WTC11 (cell line): ENCODE measurements around the gene NRXN2. TPM values are rescaled to one million over a fixed set of nuclear protein-coding genes. Genes with fewer than 3 reads are reported as not detected.

Source experiments
- ATAC-seq: fragments of 200-7000 bp; cut with Tn5 transposase; 2 replicates; pipeline ENCODE4 v1.10.0; 2021; ENCODE audit warnings: mild to moderate bottlenecking, moderate library complexity
- CTCF ChIA-PET: fragments of 300-600 bp; sonication (Branson Sonifier 250); formaldehyde crosslinking; loops from one replicate; lab custom pipeline; 2021; ENCODE audit warnings: antibody characterized with exemption; lab: Charles Lee
- POLR2A ChIA-PET: fragments of 350-600 bp; sonication (Branson Sonifier 250); formaldehyde crosslinking; loops from one replicate; lab custom pipeline; 2021; ENCODE audit warnings: antibody characterized with exemption; lab: Charles Lee
- DNase-seq: peaks from one replicate; pipeline ENCODE4 v3.0.0; 2021; ENCODE audit warnings: low spot score
- H3K27ac Mint-ChIP-seq: 2 replicates; pipeline ENCODE4 v1.8.0; 2021; ENCODE audit warnings: mixed read lengths
- H3K27me3 Mint-ChIP-seq: 2 replicates; pipeline ENCODE4 v1.8.0; 2021; ENCODE audit warnings: low read depth, mild to moderate bottlenecking, moderate library complexity, mixed read lengths
- H3K36me3 Mint-ChIP-seq: 2 replicates; pipeline ENCODE4 v1.8.0; 2021; ENCODE audit warnings: mixed read lengths
- H3K4me1 Mint-ChIP-seq: 2 replicates; pipeline ENCODE4 v1.8.0; 2022; ENCODE audit warnings: mixed read lengths
- H3K4me3 Mint-ChIP-seq: 2 replicates; pipeline ENCODE4 v1.8.0; 2021; ENCODE audit warnings: mild to moderate bottlenecking, moderate library complexity, mixed read lengths
- H3K9me3 Mint-ChIP-seq: 2 replicates; pipeline ENCODE4 v1.8.0; 2021; ENCODE audit warnings: mixed read lengths
- CDX4 ChIP-seq: fragments of 250-450 bp; sonication (Bioruptor Pico); IDR thresholded peaks from 2 replicates; pipeline ENCODE4 v1.9.0; 2021; ENCODE audit warnings: moderate library complexity, mild to moderate bottlenecking, inconsistent platforms, borderline replicate concordance
- CREB1 ChIP-seq: sonication (generic); formaldehyde crosslinking; IDR thresholded peaks from 2 replicates; pipeline ENCODE4 v1.8.0; 2023; ENCODE audit warnings: mild to moderate bottlenecking, missing genetic modification reagents
- EMX1 ChIP-seq: fragments of 250-450 bp; sonication (Bioruptor Pico); IDR thresholded peaks from 2 replicates; pipeline ENCODE4 v1.8.0; 2021; ENCODE audit warnings: mild to moderate bottlenecking
- ETV6 ChIP-seq: sonication (generic); formaldehyde crosslinking; IDR thresholded peaks from 2 replicates; pipeline ENCODE4 v1.8.1; 2022; ENCODE audit warnings: mild to moderate bottlenecking, missing genetic modification reagents
- FOXJ3 ChIP-seq: sonication (generic); formaldehyde crosslinking; IDR thresholded peaks from 2 replicates; pipeline ENCODE4 v1.9.0; 2021; ENCODE audit warnings: missing genetic modification reagents, mild to moderate bottlenecking, borderline replicate concordance
- HMGA2 ChIP-seq: fragments of 250-450 bp; sonication (Bioruptor Pico); IDR thresholded peaks from 2 replicates; pipeline ENCODE4 v1.4.0; 2021; ENCODE audit warnings: mild to moderate bottlenecking, moderate library complexity
- JAZF1 ChIP-seq: fragments of 250-450 bp; sonication (Bioruptor Pico); IDR thresholded peaks from 2 replicates; pipeline ENCODE4 v1.9.0; 2021; ENCODE audit warnings: moderate library complexity, mild to moderate bottlenecking, inconsistent platforms
- NFYB ChIP-seq: sonication (generic); formaldehyde crosslinking; conservative IDR thresholded peaks from 2 replicates; pipeline ENCODE4 v1.8.0; 2022; ENCODE audit warnings: low read depth, missing genetic modification reagents
- SMAD3 ChIP-seq: sonication (generic); formaldehyde crosslinking; IDR thresholded peaks from 2 replicates; pipeline ENCODE4 v1.8.0; 2022; ENCODE audit warnings: missing genetic modification reagents, mild to moderate bottlenecking, borderline replicate concordance
- ZMAT4 ChIP-seq: fragments of 250-450 bp; sonication (Bioruptor Pico); IDR thresholded peaks from 2 replicates; pipeline ENCODE4 v1.9.0; 2021; ENCODE audit warnings: mild to moderate bottlenecking
- ZNF121 ChIP-seq: sonication (generic); formaldehyde crosslinking; IDR thresholded peaks from 2 replicates; pipeline ENCODE4 v1.8.0; 2023; ENCODE audit warnings: missing genetic modification reagents
- ZNF263 ChIP-seq: sonication (generic); formaldehyde crosslinking; IDR thresholded peaks from 2 replicates; pipeline ENCODE4 v1.8.1; 2022; ENCODE audit warnings: low read depth, mild to moderate bottlenecking, moderate library complexity, missing genetic modification reagents
- total RNA-seq: library from RNA; stranded (reverse); gene quantifications from 3 replicates; pipeline ENCODE4 v1.2.3, GENCODE V29; 2021
- TF ChIP-seq, protein P1 (sequence below): sonication (generic); formaldehyde crosslinking; IDR thresholded peaks from 2 replicates; pipeline ENCODE4 v1.8.0; 2022; ENCODE audit warnings: missing genetic modification reagents
- TF ChIP-seq, protein P2 (sequence below): sonication (generic); formaldehyde crosslinking; IDR thresholded peaks from 2 replicates; pipeline ENCODE4 v1.8.1; 2022; ENCODE audit warnings: missing genetic modification reagents, borderline replicate concordance
- TF ChIP-seq, protein P3 (sequence below): sonication (generic); formaldehyde crosslinking; conservative IDR thresholded peaks from 2 replicates; pipeline ENCODE4 v1.8.1; 2022; ENCODE audit warnings: mild to moderate bottlenecking, missing genetic modification reagents
- TF ChIP-seq, protein P4 (sequence below): fragments of 250-450 bp; sonication (Bioruptor Pico); IDR thresholded peaks from 2 replicates; pipeline ENCODE4 v1.8.0; 2021; ENCODE audit warnings: mild to moderate bottlenecking
- TF ChIP-seq, protein P5 (sequence below): sonication (generic); formaldehyde crosslinking; IDR thresholded peaks from 2 replicates; pipeline ENCODE4 v1.8.1; 2022; ENCODE audit warnings: mild to moderate bottlenecking, missing genetic modification reagents, moderate library complexity, borderline replicate concordance
- TF ChIP-seq, protein P6 (sequence below): sonication (generic); formaldehyde crosslinking; IDR thresholded peaks from 2 replicates; pipeline ENCODE4 v1.8.0; 2022; ENCODE audit warnings: mild to moderate bottlenecking, missing genetic modification reagents

NRXN2 gene
- total RNA-seq, 1 experiment from 2014 or later: 8.6 TPM

DNA sequence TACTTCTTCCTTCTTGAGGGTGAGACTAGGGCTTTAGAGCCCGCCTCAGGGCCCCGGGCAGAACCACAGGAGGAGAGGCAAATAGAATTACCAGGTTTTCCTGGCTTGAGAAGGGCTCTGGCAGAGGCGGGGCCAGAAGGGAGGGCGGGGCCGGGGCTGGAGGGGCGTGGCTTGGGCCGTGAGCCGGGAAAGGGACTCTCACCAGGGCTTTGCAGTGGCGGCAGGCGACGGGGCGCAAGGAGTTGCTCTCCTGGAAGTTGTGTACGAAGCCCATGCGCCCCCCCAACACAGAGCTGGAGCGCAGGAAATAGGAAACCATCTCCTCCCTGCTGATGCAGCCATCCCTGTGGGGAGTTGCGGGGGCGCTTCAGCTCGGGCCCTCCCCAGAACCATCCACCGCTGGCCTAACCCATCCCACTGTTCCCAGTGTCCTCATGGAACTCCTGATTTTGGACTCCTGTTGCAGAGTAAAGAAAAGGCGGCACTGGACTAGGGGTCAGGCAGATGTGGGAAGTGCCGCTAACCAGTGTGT lies 6.9 kb upstream of the NRXN2 start:
- TF ChIP-seq, protein P1, sequence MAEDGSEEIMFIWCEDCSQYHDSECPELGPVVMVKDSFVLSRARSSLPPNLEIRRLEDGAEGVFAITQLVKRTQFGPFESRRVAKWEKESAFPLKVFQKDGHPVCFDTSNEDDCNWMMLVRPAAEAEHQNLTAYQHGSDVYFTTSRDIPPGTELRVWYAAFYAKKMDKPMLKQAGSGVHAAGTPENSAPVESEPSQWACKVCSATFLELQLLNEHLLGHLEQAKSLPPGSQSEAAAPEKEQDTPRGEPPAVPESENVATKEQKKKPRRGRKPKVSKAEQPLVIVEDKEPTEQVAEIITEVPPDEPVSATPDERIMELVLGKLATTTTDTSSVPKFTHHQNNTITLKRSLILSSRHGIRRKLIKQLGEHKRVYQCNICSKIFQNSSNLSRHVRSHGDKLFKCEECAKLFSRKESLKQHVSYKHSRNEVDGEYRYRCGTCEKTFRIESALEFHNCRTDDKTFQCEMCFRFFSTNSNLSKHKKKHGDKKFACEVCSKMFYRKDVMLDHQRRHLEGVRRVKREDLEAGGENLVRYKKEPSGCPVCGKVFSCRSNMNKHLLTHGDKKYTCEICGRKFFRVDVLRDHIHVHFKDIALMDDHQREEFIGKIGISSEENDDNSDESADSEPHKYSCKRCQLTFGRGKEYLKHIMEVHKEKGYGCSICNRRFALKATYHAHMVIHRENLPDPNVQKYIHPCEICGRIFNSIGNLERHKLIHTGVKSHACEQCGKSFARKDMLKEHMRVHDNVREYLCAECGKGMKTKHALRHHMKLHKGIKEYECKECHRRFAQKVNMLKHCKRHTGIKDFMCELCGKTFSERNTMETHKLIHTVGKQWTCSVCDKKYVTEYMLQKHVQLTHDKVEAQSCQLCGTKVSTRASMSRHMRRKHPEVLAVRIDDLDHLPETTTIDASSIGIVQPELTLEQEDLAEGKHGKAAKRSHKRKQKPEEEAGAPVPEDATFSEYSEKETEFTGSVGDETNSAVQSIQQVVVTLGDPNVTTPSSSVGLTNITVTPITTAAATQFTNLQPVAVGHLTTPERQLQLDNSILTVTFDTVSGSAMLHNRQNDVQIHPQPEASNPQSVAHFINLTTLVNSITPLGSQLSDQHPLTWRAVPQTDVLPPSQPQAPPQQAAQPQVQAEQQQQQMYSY: peak; percentile 89
- no peak for TF ChIP-seq SMAD3
- TF ChIP-seq, protein P2, sequence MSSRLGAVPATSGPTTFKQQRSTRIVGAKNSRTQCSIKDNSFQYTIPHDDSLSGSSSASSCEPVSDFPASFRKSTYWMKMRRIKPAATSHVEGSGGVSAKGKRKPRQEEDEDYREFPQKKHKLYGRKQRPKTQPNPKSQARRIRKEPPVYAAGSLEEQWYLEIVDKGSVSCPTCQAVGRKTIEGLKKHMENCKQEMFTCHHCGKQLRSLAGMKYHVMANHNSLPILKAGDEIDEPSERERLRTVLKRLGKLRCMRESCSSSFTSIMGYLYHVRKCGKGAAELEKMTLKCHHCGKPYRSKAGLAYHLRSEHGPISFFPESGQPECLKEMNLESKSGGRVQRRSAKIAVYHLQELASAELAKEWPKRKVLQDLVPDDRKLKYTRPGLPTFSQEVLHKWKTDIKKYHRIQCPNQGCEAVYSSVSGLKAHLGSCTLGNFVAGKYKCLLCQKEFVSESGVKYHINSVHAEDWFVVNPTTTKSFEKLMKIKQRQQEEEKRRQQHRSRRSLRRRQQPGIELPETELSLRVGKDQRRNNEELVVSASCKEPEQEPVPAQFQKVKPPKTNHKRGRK: no peak
- peaks cover 8% of the 10 kb centered on the region; the same call in 1 of the 2 replicates for H3K27me3 Mint-ChIP-seq
- peaks cover 15% of the 10 kb centered on the region for H3K36me3 Mint-ChIP-seq
- peak overlapping the region; percentile 97 for H3K27ac Mint-ChIP-seq
- no peaks in the 10 kb centered on the region for H3K9me3 Mint-ChIP-seq
- ChIA-PET POLR2A (interaction anchor here (1.0 kb wide), 2 partner anchors 14 to 49 kb away, joined by 3 to 4 read pairs; partner anchors contain the start of gene RASGRP2), CTCF (no interaction called here)
- DNase-seq (peak; percentile 92), ATAC-seq (peak; percentile 88)
- H3K4me1 Mint-ChIP-seq: peaks cover 44% of the 10 kb centered on the region
- peak overlapping the region; percentile 37 for H3K4me3 Mint-ChIP-seq

- CTCF ChIA-PET: no interaction called here
- no peaks in the 10 kb centered on the region for H3K9me3 Mint-ChIP-seq
- H3K4me3 Mint-ChIP-seq: no peak overlapping the region
- peaks cover 13% of the 10 kb centered on the region; the same call in 1 of the 2 replicates for H3K36me3 Mint-ChIP-seq
- POLR2A ChIA-PET: interaction anchor here (0.7 kb wide), 1 partner anchor 11 kb away, joined by 4 read pairs; no protein-coding TSS in a partner anchor
- H3K4me1 Mint-ChIP-seq: peaks cover 55% of the 10 kb centered on the region
- DNase-seq: no peak
- ATAC-seq: no peak
- H3K27me3 Mint-ChIP-seq: peaks cover 13% of the 10 kb centered on the region; the same call in 1 of the 2 replicates
- 0 out of 2 replicates have a peak, but pooled peaks have one; percentile 16 for TF ChIP-seq ZNF121 (CRISPR knock-in tag)
- no peak for TF ChIP-seq HMGA2 (CRISPR knock-in tag)
- TF ChIP-seq, all 79 proteins: peak for 1
- no peak overlapping the region; the same call in 1 of the 2 replicates for H3K27ac Mint-ChIP-seq
These were observed 5.9 kb upstream of the NRXN2 start for GRCh38 chr11:64728757-64729365.

- TF ChIP-seq CREB1 (CRISPR knock-in tag) (no peak), EMX1 (no peak), ZNF263 (CRISPR knock-in tag) (no peak), ETV6 (CRISPR knock-in tag) (no peak), JAZF1 (CRISPR knock-in tag) (no peak), CDX4 (CRISPR knock-in tag) (no peak), ZMAT4 (CRISPR knock-in tag) (no peak), FOXJ3 (CRISPR knock-in tag) (no peak), NFYB (CRISPR knock-in tag) (no peak)
- TF ChIP-seq, protein P3, sequence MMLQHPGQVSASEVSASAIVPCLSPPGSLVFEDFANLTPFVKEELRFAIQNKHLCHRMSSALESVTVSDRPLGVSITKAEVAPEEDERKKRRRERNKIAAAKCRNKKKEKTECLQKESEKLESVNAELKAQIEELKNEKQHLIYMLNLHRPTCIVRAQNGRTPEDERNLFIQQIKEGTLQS: no peak
- TF ChIP-seq, protein P4, sequence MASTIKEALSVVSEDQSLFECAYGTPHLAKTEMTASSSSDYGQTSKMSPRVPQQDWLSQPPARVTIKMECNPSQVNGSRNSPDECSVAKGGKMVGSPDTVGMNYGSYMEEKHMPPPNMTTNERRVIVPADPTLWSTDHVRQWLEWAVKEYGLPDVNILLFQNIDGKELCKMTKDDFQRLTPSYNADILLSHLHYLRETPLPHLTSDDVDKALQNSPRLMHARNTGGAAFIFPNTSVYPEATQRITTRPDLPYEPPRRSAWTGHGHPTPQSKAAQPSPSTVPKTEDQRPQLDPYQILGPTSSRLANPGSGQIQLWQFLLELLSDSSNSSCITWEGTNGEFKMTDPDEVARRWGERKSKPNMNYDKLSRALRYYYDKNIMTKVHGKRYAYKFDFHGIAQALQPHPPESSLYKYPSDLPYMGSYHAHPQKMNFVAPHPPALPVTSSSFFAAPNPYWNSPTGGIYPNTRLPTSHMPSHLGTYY (CRISPR knock-in tag): no peak
- TF ChIP-seq, protein P5, sequence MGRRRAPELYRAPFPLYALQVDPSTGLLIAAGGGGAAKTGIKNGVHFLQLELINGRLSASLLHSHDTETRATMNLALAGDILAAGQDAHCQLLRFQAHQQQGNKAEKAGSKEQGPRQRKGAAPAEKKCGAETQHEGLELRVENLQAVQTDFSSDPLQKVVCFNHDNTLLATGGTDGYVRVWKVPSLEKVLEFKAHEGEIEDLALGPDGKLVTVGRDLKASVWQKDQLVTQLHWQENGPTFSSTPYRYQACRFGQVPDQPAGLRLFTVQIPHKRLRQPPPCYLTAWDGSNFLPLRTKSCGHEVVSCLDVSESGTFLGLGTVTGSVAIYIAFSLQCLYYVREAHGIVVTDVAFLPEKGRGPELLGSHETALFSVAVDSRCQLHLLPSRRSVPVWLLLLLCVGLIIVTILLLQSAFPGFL (CRISPR knock-in tag): no peak
- TF ChIP-seq, protein P6, sequence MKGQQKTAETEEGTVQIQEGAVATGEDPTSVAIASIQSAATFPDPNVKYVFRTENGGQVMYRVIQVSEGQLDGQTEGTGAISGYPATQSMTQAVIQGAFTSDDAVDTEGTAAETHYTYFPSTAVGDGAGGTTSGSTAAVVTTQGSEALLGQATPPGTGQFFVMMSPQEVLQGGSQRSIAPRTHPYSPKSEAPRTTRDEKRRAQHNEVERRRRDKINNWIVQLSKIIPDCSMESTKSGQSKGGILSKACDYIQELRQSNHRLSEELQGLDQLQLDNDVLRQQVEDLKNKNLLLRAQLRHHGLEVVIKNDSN (CRISPR knock-in tag): no peak
- DNase-seq: no peak
- Mint-ChIP-seq H3K27ac (peak overlapping the region; percentile 48), H3K36me3 (peaks cover 12% of the 10 kb centered on the region; the same call in 1 of the 2 replicates), H3K9me3 (no peaks in the 10 kb centered on the region), H3K27me3 (peaks cover 23% of the 10 kb centered on the region), H3K4me3 (no peak overlapping the region), H3K4me1 (peaks cover 62% of the 10 kb centered on the region)
- ChIA-PET CTCF (interaction anchor here (0.6 to 4.9 kb wide), 8 partner anchors 10 to 936 kb away, joined by 3 to 43 read pairs (median 6); partner anchors contain the start of genes RASGRP2 and RELA), POLR2A (no interaction called here)
- no peak for ATAC-seq
These were observed 4.0 kb upstream of the NRXN2 start for GRCh38 chr11:64726867-64727530.
